Transverse colon (tissue), 4 donors: Measurements from ENCODE around the gene ANGPTL8. TPM values are rescaled to one million over a fixed set of nuclear protein-coding genes. Genes with fewer than 3 reads are reported as not detected.

Experiments used
- DNase-seq: peaks from one replicate; pipeline ENCODE4 v3.0.0-alpha.2; 2019
- H3K27ac ChIP-seq, 4 donors: fragments of 200-600 bp; sonication (generic); 2 replicates each; pipeline ENCODE4 v1.5.1; 2016 to 2018; ENCODE audit warnings: inconsistent platforms in 4 of 4
- H3K27me3 ChIP-seq: fragments of 200-600 bp; sonication (generic); 2 replicates; pipeline ENCODE4 v1.5.1; 2017; ENCODE audit warnings: inconsistent platforms
- H3K36me3 ChIP-seq, 4 donors: fragments of 200-600 bp; sonication (generic); 2 replicates each; pipeline ENCODE4 v1.5.1; 2017 to 2019; ENCODE audit warnings: inconsistent platforms in 4 of 4
- H3K4me1 ChIP-seq, 4 donors: fragments of 200-600 bp; sonication (generic); 2 replicates each; pipeline ENCODE4 v1.5.1; 2017 to 2020; ENCODE audit warnings: inconsistent platforms in 4 of 4
- H3K4me3 ChIP-seq, 4 donors: fragments of 200-600 bp; sonication (generic); 1 replicate in 1 of 4; 2 replicates in 3 of 4; pipeline versions ENCODE4 v1.5.1 to v1.6.1; 2017 to 2019; ENCODE audit warnings: inconsistent platforms in 4 of 4
- H3K9me3 ChIP-seq, 2 donors: fragments of 200-600 bp; sonication (generic); 2 replicates each; pipeline ENCODE4 v1.5.1; 2017 to 2019; ENCODE audit warnings: inconsistent platforms in 2 of 2
- EP300 ChIP-seq: sonication (generic); formaldehyde crosslinking; IDR thresholded peaks from one replicate; pipeline ENCODE4 v1.6.1; 2017; ENCODE audit warnings: antibody characterized with exemption, low read depth
- POLR2A ChIP-seq: fragments of 450-650 bp; IDR thresholded peaks from one replicate; pipeline ENCODE4 v1.6.1; 2016; ENCODE audit warnings: antibody characterized with exemption, mild to moderate bottlenecking, moderate library complexity
- POLR2AphosphoS5 ChIP-seq, 3 donors: sonication (generic); formaldehyde crosslinking; IDR thresholded peaks; one replicate each; pipeline ENCODE4 v1.6.1; 2016; ENCODE audit warnings: antibody characterized with exemption in 3 of 3
- WGBS, 2 donors: methylation state at CpG; one replicate each; pipeline ENCODE4 v1.1.5; 2018; ENCODE audit warnings: low coverage in 1 of 2; 5-methylcytosine and 5-hydroxymethylcytosine counted together
- in situ Hi-C, 4 donors: fragments of 200-750 bp; cut with MboI; loops; one replicate each; pipeline versions ENCODE4 v1.15.0 to v1.15.1; 2017; ENCODE audit warnings: low sequenced_read_pairs in 3 of 4, low pct_ligation_motif_present in 1 of 4, low pct_unique_long_range_greater_than_20kb in 1 of 4
- intact Hi-C: fragments of 100-400 bp; cut with DNase I; formaldehyde crosslinking; loops from one replicate; pipeline ENCODE4 v1.15.1; 2023; ENCODE audit warnings: low total_unique reads
- total RNA-seq, 4 donors: library from RNA; depleted of rRNA; stranded (reverse); fragments of >200 nt; gene quantifications; one replicate each; pipeline ENCODE4 v1.1.0, GENCODE V29; 2016
- TF ChIP-seq, protein P1 (sequence below), 5 experiments: fragments of 200-600 bp in 3 of 5; fragments of 450-650 bp in 2 of 5; sonication (generic) in 3 of 5; IDR thresholded peaks; 1 replicate in 2 of 5; 2 replicates in 3 of 5; pipeline ENCODE4 v1.5.1; 2016 to 2017; ENCODE audit warnings: antibody characterized with exemption in 5 of 5, inconsistent platforms in 3 of 5, mild to moderate bottlenecking in 2 of 5, moderate library complexity in 1 of 5

ANGPTL8 gene, protein sequence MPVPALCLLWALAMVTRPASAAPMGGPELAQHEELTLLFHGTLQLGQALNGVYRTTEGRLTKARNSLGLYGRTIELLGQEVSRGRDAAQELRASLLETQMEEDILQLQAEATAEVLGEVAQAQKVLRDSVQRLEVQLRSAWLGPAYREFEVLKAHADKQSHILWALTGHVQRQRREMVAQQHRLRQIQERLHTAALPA
- not detected for total RNA-seq

DNA sequence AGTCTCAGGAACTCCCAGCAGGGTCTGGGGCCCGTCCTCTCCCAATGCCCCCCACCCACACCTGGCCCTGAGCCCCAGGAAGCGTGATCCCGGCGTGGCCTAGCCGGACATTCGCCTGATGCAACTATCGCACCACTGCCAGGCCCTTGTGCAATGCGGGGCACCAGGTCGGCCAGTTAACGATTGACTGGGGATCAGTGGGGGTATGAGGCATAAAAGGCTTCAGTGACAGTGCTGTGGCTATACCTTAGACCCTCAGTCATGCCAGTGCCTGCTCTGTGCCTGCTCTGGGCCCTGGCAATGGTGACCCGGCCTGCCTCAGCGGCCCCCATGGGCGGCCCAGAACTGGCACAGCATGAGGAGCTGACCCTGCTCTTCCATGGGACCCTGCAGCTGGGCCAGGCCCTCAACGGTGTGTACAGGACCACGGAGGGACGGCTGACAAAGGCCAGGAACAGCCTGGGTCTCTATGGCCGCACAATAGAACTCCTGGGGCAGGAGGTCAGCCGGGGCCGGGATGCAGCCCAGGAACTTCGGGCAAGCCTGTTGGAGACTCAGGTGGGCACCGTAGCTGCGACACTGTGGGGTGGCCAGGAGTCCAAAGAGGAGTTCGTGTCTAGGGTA lies at the start of gene ANGPTL8:
ANGPTL8 (plus strand) TSS at position 243 of the 624 bp plus-strand sequence; CDS start at position 262, 19 bp downstream.
- Histone ChIP-seq H3K4me1 (peaks cover 0 to 7% (median 6%) of the 10 kb centered on the region in 4 donors), H3K27ac (no peak within 1 kb of the TSS), H3K27me3 (no peaks in the 10 kb centered on the region), H3K4me3 (no peak within 1 kb of the TSS), H3K36me3 (peaks cover 0 to 3% (median 0%) of the 10 kb centered on the region in 4 donors), H3K9me3 (no peaks in the 10 kb centered on the region)
- TF ChIP-seq, protein P1, sequence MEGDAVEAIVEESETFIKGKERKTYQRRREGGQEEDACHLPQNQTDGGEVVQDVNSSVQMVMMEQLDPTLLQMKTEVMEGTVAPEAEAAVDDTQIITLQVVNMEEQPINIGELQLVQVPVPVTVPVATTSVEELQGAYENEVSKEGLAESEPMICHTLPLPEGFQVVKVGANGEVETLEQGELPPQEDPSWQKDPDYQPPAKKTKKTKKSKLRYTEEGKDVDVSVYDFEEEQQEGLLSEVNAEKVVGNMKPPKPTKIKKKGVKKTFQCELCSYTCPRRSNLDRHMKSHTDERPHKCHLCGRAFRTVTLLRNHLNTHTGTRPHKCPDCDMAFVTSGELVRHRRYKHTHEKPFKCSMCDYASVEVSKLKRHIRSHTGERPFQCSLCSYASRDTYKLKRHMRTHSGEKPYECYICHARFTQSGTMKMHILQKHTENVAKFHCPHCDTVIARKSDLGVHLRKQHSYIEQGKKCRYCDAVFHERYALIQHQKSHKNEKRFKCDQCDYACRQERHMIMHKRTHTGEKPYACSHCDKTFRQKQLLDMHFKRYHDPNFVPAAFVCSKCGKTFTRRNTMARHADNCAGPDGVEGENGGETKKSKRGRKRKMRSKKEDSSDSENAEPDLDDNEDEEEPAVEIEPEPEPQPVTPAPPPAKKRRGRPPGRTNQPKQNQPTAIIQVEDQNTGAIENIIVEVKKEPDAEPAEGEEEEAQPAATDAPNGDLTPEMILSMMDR (IDR thresholded peaks at IDR 0.05), result no peak
- in situ Hi-C loops (no loop called here), intact Hi-C loops (no loop called here)
- DNase-seq, result no peak
- WGBS, 2 donors, result 90% methylated on average over 23 of the region's 23 CpGs; no CpG with 5 or more reads in 1 of the 2 donors

DNA sequence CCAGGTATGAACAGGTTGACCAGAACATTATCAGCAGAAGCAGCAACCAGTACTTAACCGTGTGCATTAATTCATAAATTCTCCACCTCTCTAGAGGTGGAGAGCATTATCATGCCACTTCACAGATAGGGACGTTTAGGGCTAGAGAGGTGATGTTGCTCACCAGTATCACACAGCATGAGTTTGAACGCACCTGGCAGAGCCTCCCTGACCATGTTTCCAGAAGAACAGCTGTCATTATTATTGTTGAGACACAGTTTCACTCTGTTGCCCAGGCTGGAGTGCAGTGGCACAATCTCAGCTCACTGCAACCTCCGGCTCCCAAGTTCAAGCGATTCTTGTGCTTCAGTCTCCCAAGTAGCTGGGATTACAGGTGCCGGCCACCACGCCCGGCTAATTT lies 48.9 kb upstream of the ANGPTL8 start:
- Histone ChIP-seq H3K4me3 (no peak overlapping the region), H3K4me1 (peaks cover 31 to 73% (median 40%) of the 10 kb centered on the region in 4 donors), H3K36me3 (peaks cover 0 to 6% (median 0%) of the 10 kb centered on the region in 4 donors), H3K9me3 (no peaks in the 10 kb centered on the region), H3K27me3 (no peaks in the 10 kb centered on the region), H3K27ac (peak overlapping the region; percentile 47 to 96 (median 94))
- WGBS, 2 donors, result 76 to 80% methylated on average over 2 to 8 of the region's 8 CpGs
- in situ Hi-C loops (no loop called here), intact Hi-C loops (no loop called here)
- TF ChIP-seq, protein P1 (IDR thresholded peaks at IDR 0.05), result no peak
- TF ChIP-seq POLR2A (no peak), EP300 (no peak), POLR2AphosphoS5 (IDR thresholded peaks at IDR 0.05) (no peak)
- DNase-seq, result no peak

DNA sequence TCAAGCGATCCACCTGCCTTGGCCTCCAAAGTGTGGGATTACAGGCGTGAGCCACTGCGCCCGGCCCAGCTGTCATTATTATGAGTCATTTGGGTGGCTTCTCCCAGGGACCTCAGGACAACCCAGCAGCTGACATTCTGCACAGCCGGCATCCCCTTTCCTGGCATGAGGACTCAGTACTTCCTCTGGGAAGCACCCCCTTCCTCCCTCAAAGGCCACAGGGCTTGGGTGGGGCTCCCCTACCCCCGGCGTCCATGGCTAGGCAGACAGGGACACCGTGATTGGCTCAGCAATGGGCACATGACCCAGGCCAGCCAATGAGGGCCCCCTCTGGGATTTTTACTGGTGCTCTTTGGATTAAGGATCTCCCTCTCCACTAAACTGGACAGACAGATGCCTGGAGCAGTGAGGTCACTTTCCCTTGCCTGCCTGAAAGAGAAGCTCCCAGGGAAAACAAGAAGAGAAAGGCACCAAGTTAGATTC lies 48.1 kb upstream of the ANGPTL8 start:
- Histone ChIP-seq H3K36me3 (peaks cover 0 to 6% (median 0%) of the 10 kb centered on the region in 4 donors), H3K9me3 (no peaks in the 10 kb centered on the region), H3K27me3 (no peaks in the 10 kb centered on the region), H3K4me3 (no peak overlapping the region), H3K4me1 (peaks cover 30 to 72% (median 39%) of the 10 kb centered on the region in 4 donors), H3K27ac (peak overlapping the region; percentile 47 to 96 (median 94))
- in situ Hi-C loops, result no loop called here
- intact Hi-C loops, result no loop called here
- 39% methylated on average over 8 of the region's 8 CpGs; no CpG with 5 or more reads in 1 of the 2 donors for whole genome bisulfite sequencing, 2 donors
- DNase-seq, result peak; percentile 50
- peak in 1 of 3 donors; percentile 37 for TF ChIP-seq POLR2AphosphoS5 (IDR thresholded peaks at IDR 0.05)
- no peak for TF ChIP-seq EP300

DNA sequence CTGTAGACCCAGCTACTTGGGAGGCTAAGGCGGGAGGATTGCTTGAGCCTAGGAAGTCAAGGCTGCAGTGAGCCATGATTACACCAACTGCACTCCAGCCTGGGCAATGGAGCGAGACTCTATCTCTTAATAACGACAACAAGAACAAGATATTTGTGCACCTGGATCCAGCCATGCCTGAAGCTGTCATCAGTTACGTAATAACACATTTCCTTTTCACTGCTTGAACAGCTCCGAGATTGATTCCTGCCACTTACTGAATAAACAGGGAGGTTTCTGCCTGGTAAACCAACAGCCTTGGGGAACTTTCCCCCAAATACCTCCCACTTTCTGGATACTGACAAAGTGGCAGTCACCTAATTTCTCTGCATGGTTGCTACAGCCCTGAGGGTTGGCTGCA lies 47.5 kb upstream of the ANGPTL8 start:
- no peak for DNase-seq
- no peak overlapping the region for H3K4me3 ChIP-seq
- peaks cover 29 to 77% (median 42%) of the 10 kb centered on the region in 4 donors for H3K4me1 ChIP-seq
- intact Hi-C loops, result no loop called here
- H3K36me3 ChIP-seq, result peaks cover 0 to 6% (median 0%) of the 10 kb centered on the region in 4 donors
- in situ Hi-C loops, result no loop called here
- no peaks in the 10 kb centered on the region for H3K27me3 ChIP-seq
- WGBS, 2 donors, result 69 to 72% methylated on average over 4 to 5 of the region's 5 CpGs
- H3K27ac ChIP-seq, result peak overlapping the region; percentile 47 to 96 (median 94)
- no peaks in the 10 kb centered on the region for H3K9me3 ChIP-seq
- TF ChIP-seq EP300, result no peak
- TF ChIP-seq POLR2AphosphoS5 (IDR thresholded peaks at IDR 0.05), result no peak
- no peak for TF ChIP-seq POLR2A
- TF ChIP-seq, protein P1 (IDR thresholded peaks at IDR 0.05), result no peak
